ENCODE data around the gene SPIRE2. TPM values are rescaled to one million over a fixed set of nuclear protein-coding genes. Genes with fewer than 3 reads are reported as not detected.

SPIRE2 gene
- total and polyA plus RNA-seq, 2 donors from 2014 or later: 2.9 to 6.5 TPM

- FAIRE-seq: no peak
- intact Hi-C loops (cut with DNase I): loop anchor here (10.0 kb wide), 1 partner anchor 160 kb away; the partner anchor contains the start of gene SPATA2L
- DNase-seq: peak in 1 of 5 donors; percentile 13
- Histone ChIP-seq H3K9ac (ENCODE audit: low read length in 3 of 3) (peak overlapping the region in 1 of 3 donors; percentile 5), H3K4me1 (ENCODE audit: control insufficient read depth in 2 of 3, insufficient read depth in 2 of 3, low read depth in 1 of 3, low read length in 3 of 3) (peaks cover 0 to 4% (median 4%) of the 10 kb centered on the region in 3 donors), H3K36me3 (ENCODE audit: control insufficient read depth in 2 of 3, insufficient read depth in 3 of 3, low read length in 3 of 3) (no peaks in the 10 kb centered on the region), H3K27ac (ENCODE audit: low read depth in 2 of 2, low read length in 2 of 2) (peak overlapping the region; percentile 25 to 35), H3K4me3 (ENCODE audit: low read length in 3 of 3) (no peak overlapping the region), H3K9me3 (ENCODE audit: control insufficient read depth in 2 of 3, insufficient read depth in 1 of 3, low read length in 3 of 3) (peaks cover 0 to 7% (median 0%) of the 10 kb centered on the region in 3 donors), H3K27me3 (ENCODE audit: control insufficient read depth, insufficient read depth, low read length) (no peaks in the 10 kb centered on the region)
- no peak for TF ChIP-seq CTCF (IDR thresholded peaks at IDR 0.05; ENCODE audit: borderline replicate concordance, extremely low read depth, insufficient read depth)
Observed at GRCh38 chr16:89864527-89864820, 36.2 kb downstream of the SPIRE2 start.

GRCh38 chr16:89867918-89868317 lies 39.6 kb downstream of the SPIRE2 start:
- peaks cover 0 to 4% (median 4%) of the 10 kb centered on the region in 3 donors for H3K4me1 ChIP-seq (ENCODE audit: control insufficient read depth in 2 of 3, insufficient read depth in 2 of 3, low read depth in 1 of 3, low read length in 3 of 3)
- H3K27me3 ChIP-seq (ENCODE audit: control insufficient read depth, insufficient read depth, low read length): no peaks in the 10 kb centered on the region
- no peak for DNase-seq
- no peak overlapping the region for H3K4me3 ChIP-seq (ENCODE audit: low read length in 3 of 3)
- FAIRE-seq: no peak
- H3K27ac ChIP-seq (ENCODE audit: low read depth in 2 of 2, low read length in 2 of 2): no peak overlapping the region
- peaks cover 0 to 7% (median 0%) of the 10 kb centered on the region in 3 donors for H3K9me3 ChIP-seq (ENCODE audit: control insufficient read depth in 2 of 3, insufficient read depth in 1 of 3, low read length in 3 of 3)
- H3K36me3 ChIP-seq (ENCODE audit: control insufficient read depth in 2 of 3, insufficient read depth in 3 of 3, low read length in 3 of 3): no peaks in the 10 kb centered on the region
- intact Hi-C loops (cut with DNase I): loop anchor here (10.0 kb wide), 1 partner anchor 163 kb away; the partner anchor contains the start of gene SPATA2L
- H3K9ac ChIP-seq (ENCODE audit: low read length in 3 of 3): no peak overlapping the region
- no peak for TF ChIP-seq CTCF (IDR thresholded peaks at IDR 0.05; ENCODE audit: borderline replicate concordance, extremely low read depth, insufficient read depth)

GRCh38 chr16:89869911-89870310 lies 41.6 kb downstream of the SPIRE2 start:
- no peak for DNase-seq
- Histone ChIP-seq H3K9me3 (ENCODE audit: control insufficient read depth in 2 of 3, insufficient read depth in 1 of 3, low read length in 3 of 3) (peaks cover 0 to 7% (median 0%) of the 10 kb centered on the region in 3 donors), H3K4me3 (ENCODE audit: low read length in 3 of 3) (no peak overlapping the region), H3K27me3 (ENCODE audit: control insufficient read depth, insufficient read depth, low read length) (no peaks in the 10 kb centered on the region), H3K36me3 (ENCODE audit: control insufficient read depth in 2 of 3, insufficient read depth in 3 of 3, low read length in 3 of 3) (peaks cover 0 to 3% (median 1%) of the 10 kb centered on the region in 3 donors), H3K27ac (ENCODE audit: low read depth in 2 of 2, low read length in 2 of 2) (no peak overlapping the region), H3K9ac (ENCODE audit: low read length in 3 of 3) (no peak overlapping the region), H3K4me1 (ENCODE audit: control insufficient read depth in 2 of 3, insufficient read depth in 2 of 3, low read depth in 1 of 3, low read length in 3 of 3) (peaks cover 0 to 4% (median 0%) of the 10 kb centered on the region in 3 donors)
- no peak for TF ChIP-seq CTCF (IDR thresholded peaks at IDR 0.05; ENCODE audit: borderline replicate concordance, extremely low read depth, insufficient read depth)
- intact Hi-C loops (cut with DNase I): loop anchor here (10.0 kb wide), 1 partner anchor 165 kb away; the partner anchor contains the start of gene SPATA2L
- FAIRE-seq: no peak

GRCh38 chr16:89870440-89870839 lies 42.2 kb downstream of the SPIRE2 start:
- Histone ChIP-seq H3K4me1 (ENCODE audit: control insufficient read depth in 2 of 3, insufficient read depth in 2 of 3, low read depth in 1 of 3, low read length in 3 of 3) (peaks cover 0 to 4% (median 0%) of the 10 kb centered on the region in 3 donors), H3K9ac (ENCODE audit: low read length in 3 of 3) (no peak overlapping the region), H3K27ac (ENCODE audit: low read depth in 2 of 2, low read length in 2 of 2) (no peak overlapping the region), H3K4me3 (ENCODE audit: low read length in 3 of 3) (no peak overlapping the region), H3K9me3 (ENCODE audit: control insufficient read depth in 2 of 3, insufficient read depth in 1 of 3, low read length in 3 of 3) (peaks cover 0 to 7% (median 0%) of the 10 kb centered on the region in 3 donors), H3K36me3 (ENCODE audit: control insufficient read depth in 2 of 3, insufficient read depth in 3 of 3, low read length in 3 of 3) (peaks cover 0 to 7% (median 5%) of the 10 kb centered on the region in 3 donors), H3K27me3 (ENCODE audit: control insufficient read depth, insufficient read depth, low read length) (no peaks in the 10 kb centered on the region)
- DNase-seq (no peak), FAIRE-seq (no peak)
- intact Hi-C loops (cut with DNase I): no loop called here
- TF ChIP-seq CTCF (IDR thresholded peaks at IDR 0.05; ENCODE audit: borderline replicate concordance, extremely low read depth, insufficient read depth): no peak

Measured in kidney (tissue), 14 donors.